Measurements from ENCODE around the gene XRN2.

DNA sequence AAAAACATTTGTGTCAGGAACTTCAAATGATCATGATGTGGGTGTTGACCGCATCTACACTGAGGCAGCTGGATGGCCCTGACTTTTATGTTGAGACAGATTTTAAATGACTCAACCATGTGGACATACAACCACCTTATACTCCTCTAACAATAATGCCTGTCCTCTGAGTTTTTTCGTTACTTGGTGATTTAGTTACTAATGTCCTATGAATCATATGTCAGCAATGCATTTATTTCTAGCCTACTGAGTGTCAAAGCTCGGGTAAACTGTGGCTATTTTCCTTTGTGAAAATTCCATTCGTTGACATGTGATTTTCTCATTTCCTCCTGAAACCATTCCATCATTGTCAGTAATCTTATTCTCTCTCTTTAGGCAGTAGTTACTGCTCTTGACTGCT, 133.1 kb downstream of the XRN2 start:
- TF ChIP-seq, protein P1, sequence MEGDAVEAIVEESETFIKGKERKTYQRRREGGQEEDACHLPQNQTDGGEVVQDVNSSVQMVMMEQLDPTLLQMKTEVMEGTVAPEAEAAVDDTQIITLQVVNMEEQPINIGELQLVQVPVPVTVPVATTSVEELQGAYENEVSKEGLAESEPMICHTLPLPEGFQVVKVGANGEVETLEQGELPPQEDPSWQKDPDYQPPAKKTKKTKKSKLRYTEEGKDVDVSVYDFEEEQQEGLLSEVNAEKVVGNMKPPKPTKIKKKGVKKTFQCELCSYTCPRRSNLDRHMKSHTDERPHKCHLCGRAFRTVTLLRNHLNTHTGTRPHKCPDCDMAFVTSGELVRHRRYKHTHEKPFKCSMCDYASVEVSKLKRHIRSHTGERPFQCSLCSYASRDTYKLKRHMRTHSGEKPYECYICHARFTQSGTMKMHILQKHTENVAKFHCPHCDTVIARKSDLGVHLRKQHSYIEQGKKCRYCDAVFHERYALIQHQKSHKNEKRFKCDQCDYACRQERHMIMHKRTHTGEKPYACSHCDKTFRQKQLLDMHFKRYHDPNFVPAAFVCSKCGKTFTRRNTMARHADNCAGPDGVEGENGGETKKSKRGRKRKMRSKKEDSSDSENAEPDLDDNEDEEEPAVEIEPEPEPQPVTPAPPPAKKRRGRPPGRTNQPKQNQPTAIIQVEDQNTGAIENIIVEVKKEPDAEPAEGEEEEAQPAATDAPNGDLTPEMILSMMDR (IDR thresholded peaks at IDR 0.05), result no peak
- TF ChIP-seq POLR2A (IDR thresholded peaks at IDR 0.05), result no peak

All from esophagus squamous epithelium (tissue), 4 donors.